HepG2 (cell line): ENCODE data around the gene CNOT8. TPM values are rescaled to one million over a fixed set of nuclear protein-coding genes. Genes with fewer than 3 reads are reported as not detected.

Experiments
- DMAP1 ChIP-seq: IDR thresholded peaks from 2 replicates; pipeline ENCODE4 v1.6.1; 2016
- FOXP4 ChIP-seq: sonication (generic); formaldehyde crosslinking; IDR thresholded peaks from 2 replicates; pipeline ENCODE4 v1.4.0; 2020; ENCODE audit warnings: missing genetic modification reagents
- KLF16 ChIP-seq, 2 experiments: sonication (generic) in 1 of 2; formaldehyde crosslinking in 1 of 2; IDR thresholded peaks; 2 replicates each; pipeline versions ENCODE4 v1.6.1 to v1.8.0; 2016 to 2023; ENCODE audit warnings: missing genetic modification reagents in 2 of 2, missing compliant biosample characterization in 1 of 2
- MEF2D ChIP-seq: sonication (generic); formaldehyde crosslinking; IDR thresholded peaks from 2 replicates; pipeline ENCODE4 v1.5.1; 2020; ENCODE audit warnings: mild to moderate bottlenecking, missing genetic modification reagents
- PATZ1 ChIP-seq: sonication (generic); formaldehyde crosslinking; IDR thresholded peaks from 2 replicates; pipeline ENCODE4 v1.4.0; 2020; ENCODE audit warnings: missing genetic modification reagents
- RFX3 ChIP-seq: IDR thresholded peaks from 2 replicates; pipeline ENCODE4 v1.6.1; 2016; ENCODE audit warnings: missing biosample characterization, missing genetic modification reagents
- ZBTB21 ChIP-seq: sonication (generic); formaldehyde crosslinking; IDR thresholded peaks from 2 replicates; pipeline ENCODE4 v1.4.0; 2020; ENCODE audit warnings: missing genetic modification reagents
- ZBTB40 ChIP-seq, 2 experiments: fragments of 450-650 bp in 1 of 2; sonication (generic) in 1 of 2; formaldehyde crosslinking in 1 of 2; IDR thresholded peaks; 2 replicates each; pipeline versions ENCODE4 v1.6.1 to v1.8.0; 2016 to 2022; ENCODE audit warnings: antibody characterized with exemption in 1 of 2, mild to moderate bottlenecking in 1 of 2, missing genetic modification reagents in 1 of 2
- ZNF329 ChIP-seq: sonication (generic); formaldehyde crosslinking; IDR thresholded peaks from 2 replicates; pipeline ENCODE4 v1.9.0; 2021; ENCODE audit warnings: low read depth, mild to moderate bottlenecking, missing genetic modification reagents
- ZNF574 ChIP-seq: sonication (generic); formaldehyde crosslinking; IDR thresholded peaks from 2 replicates; pipeline ENCODE4 v1.4.0; 2020; ENCODE audit warnings: missing genetic modification reagents
- ZNF616 ChIP-seq: sonication (generic); formaldehyde crosslinking; IDR thresholded peaks from 2 replicates; pipeline ENCODE4 v1.5.0; 2020; ENCODE audit warnings: low read depth, mild to moderate bottlenecking, missing genetic modification reagents
- polyA plus RNA-seq, 8 experiments: library from polyadenylated mRNA; depleted of rRNA in 3 of 8; stranded (reverse) in 7 of 8; unstranded in 1 of 8; fragments of >200 nt; fragmentation: Illumina TruSeq in 4 of 8; extraction: Trizol in 4 of 8; gene quantifications; 2 replicates each; pipeline versions ENCODE4 v1.2.1 to v1.2.3, GENCODE V29; 2011 to 2016; ENCODE audit warnings: low read depth in 4 of 8, missing spikeins in 1 of 8, mixed read lengths in 1 of 8; ENCODE audit not compliant: insufficient read depth in 1 of 8
- total RNA-seq, 5 experiments: library from RNA; depleted of rRNA; stranded (reverse); fragments of >200 nt; fragmentation: Illumina TruSeq; extraction: Trizol; gene quantifications; 2 replicates each; pipeline ENCODE4 v1.2.3, GENCODE V29; 2016; ENCODE audit warnings: low read depth in 1 of 5

The CNOT8 gene
- total and polyA plus RNA-seq, 2 of the 13 experiments (the other 11 are each of a cell fraction or from before 2014, with no cell fraction given), result 37.1 to 74.9 TPM

GRCh38 chr5:154860123-154860522 lies 1.7 kb downstream of the CNOT8 start (continued):
- TF ChIP-seq PATZ1 (CRISPR knock-in tag), result 0 out of 2 replicates have a peak, but pooled peaks have one; percentile 15
- TF ChIP-seq ZNF329, result no peak
- TF ChIP-seq ZNF616 (CRISPR knock-in tag), result no peak
- TF ChIP-seq ZNF574 (CRISPR knock-in tag), result peak; percentile 90
- TF ChIP-seq ZBTB40 (IDR thresholded peaks at IDR 0.05), result no peak
- no peak for TF ChIP-seq ZBTB40 (CRISPR knock-in tag; IDR thresholded peaks at IDR 0.05)
- peak; percentile 49; the same call in 1 of the 2 replicates for TF ChIP-seq MEF2D (CRISPR knock-in tag)
- no peak for TF ChIP-seq KLF16 (CRISPR knock-in tag; IDR thresholded peaks at IDR 0.05)
- TF ChIP-seq ZBTB21, result no peak
- TF ChIP-seq RFX3, result no peak
- TF ChIP-seq FOXP4 (CRISPR knock-in tag), result peak; percentile 16; the same call in 1 of the 2 replicates
- no peak for TF ChIP-seq DMAP1 (CRISPR knock-in tag)
